ENCODE measurements around the gene ROBO1. TPM values are rescaled to one million over a fixed set of nuclear protein-coding genes. Genes with fewer than 3 reads are reported as not detected.

The ROBO1 gene
- total RNA-seq, 1 donor from 2014 or later = 10.8 TPM

GRCh38 chr3:79685108-79685507 is 82.7 kb downstream of the ROBO1 start:
- no peak for ATAC-seq
- intact Hi-C loops (cut with DNase I) = no loop called here
- DNase-seq (ENCODE audit: missing footprints) = no peak

GRCh38 chr3:79684041-79684440 is 83.8 kb downstream of the ROBO1 start:
- ATAC-seq (no peak), DNase-seq (ENCODE audit: missing footprints) (no peak)
- intact Hi-C loops (cut with DNase I) = no loop called here

GRCh38 chr3:79672731-79673130 is 95.1 kb downstream of the ROBO1 start:
- intact Hi-C loops (cut with DNase I) = no loop called here
- ATAC-seq (no peak), DNase-seq (ENCODE audit: missing footprints) (no peak)

GRCh38 chr3:79672075-79672474 is 95.7 kb downstream of the ROBO1 start:
- ATAC-seq = no peak
- DNase-seq (ENCODE audit: missing footprints) = no peak
- intact Hi-C loops (cut with DNase I) = no loop called here

GRCh38 chr3:79670178-79670577 is 97.6 kb downstream of the ROBO1 start:
- DNase-seq (ENCODE audit: missing footprints) (no peak), ATAC-seq (no peak)
- intact Hi-C loops (cut with DNase I) = no loop called here

- ATAC-seq (no peak), DNase-seq (ENCODE audit: missing footprints) (no peak)
- intact Hi-C loops (cut with DNase I) = no loop called here
These were observed 103.3 kb downstream of the ROBO1 start for GRCh38 chr3:79664455-79664854.

GRCh38 chr3:79661896-79662295 is 105.9 kb downstream of the ROBO1 start:
- DNase-seq (ENCODE audit: missing footprints) = no peak
- intact Hi-C loops (cut with DNase I) = no loop called here

GRCh38 chr3:79657076-79657475 is 110.7 kb downstream of the ROBO1 start:
- DNase-seq (ENCODE audit: missing footprints) = no peak
- intact Hi-C loops (cut with DNase I) = no loop called here

More at GRCh38 chr3:79661896-79662295, 105.9 kb downstream of the ROBO1 start:
- no peak for ATAC-seq

GRCh38 chr3:79654019-79654418 is 113.8 kb downstream of the ROBO1 start:
- DNase-seq (ENCODE audit: missing footprints) (no peak), ATAC-seq (no peak)
- intact Hi-C loops (cut with DNase I) = no loop called here

More at GRCh38 chr3:79657076-79657475, 110.7 kb downstream of the ROBO1 start:
- ATAC-seq = no peak

- ATAC-seq (no peak), DNase-seq (ENCODE audit: missing footprints) (no peak)
- intact Hi-C loops (cut with DNase I) = no loop called here
These were observed 114.5 kb downstream of the ROBO1 start for GRCh38 chr3:79653266-79653830.

- DNase-seq (ENCODE audit: missing footprints) = no peak
- intact Hi-C loops (cut with DNase I) = no loop called here
These were observed 116.2 kb downstream of the ROBO1 start for GRCh38 chr3:79651536-79652065.

GRCh38 chr3:79639855-79640254 is 127.9 kb downstream of the ROBO1 start:
- no peak for DNase-seq (ENCODE audit: missing footprints)
- ATAC-seq = no peak
- intact Hi-C loops (cut with DNase I) = no loop called here

More at GRCh38 chr3:79651536-79652065, 116.2 kb downstream of the ROBO1 start:
- ATAC-seq = no peak

GRCh38 chr3:79636372-79636771 is 131.4 kb downstream of the ROBO1 start:
- no peak for ATAC-seq
- no peak for DNase-seq (ENCODE audit: missing footprints)
- intact Hi-C loops (cut with DNase I) = no loop called here

GRCh38 chr3:79632842-79633241 is 135.0 kb downstream of the ROBO1 start:
- DNase-seq (ENCODE audit: missing footprints) (no peak), ATAC-seq (no peak)
- intact Hi-C loops (cut with DNase I) = no loop called here

GRCh38 chr3:79618883-79619282 is 148.9 kb downstream of the ROBO1 start:
- DNase-seq (ENCODE audit: missing footprints) = no peak
- ATAC-seq = no peak
- intact Hi-C loops (cut with DNase I) = no loop called here

GRCh38 chr3:79606414-79606813 is 161.4 kb downstream of the ROBO1 start:
- intact Hi-C loops (cut with DNase I) = no loop called here
- DNase-seq (ENCODE audit: missing footprints) (no peak), ATAC-seq (no peak)

GRCh38 chr3:79604681-79605080 is 163.1 kb downstream of the ROBO1 start:
- DNase-seq (ENCODE audit: missing footprints) (no peak), ATAC-seq (no peak)
- intact Hi-C loops (cut with DNase I) = no loop called here

- DNase-seq (ENCODE audit: missing footprints) (no peak), ATAC-seq (no peak)
- intact Hi-C loops (cut with DNase I) = no loop called here
These were observed 165.4 kb downstream of the ROBO1 start for GRCh38 chr3:79602385-79602784.

GRCh38 chr3:79598594-79598993 is 169.2 kb downstream of the ROBO1 start:
- DNase-seq (ENCODE audit: missing footprints) (no peak), ATAC-seq (no peak)
- intact Hi-C loops (cut with DNase I) = no loop called here

GRCh38 chr3:79597709-79598108 is 170.1 kb downstream of the ROBO1 start:
- intact Hi-C loops (cut with DNase I) = no loop called here
- no peak for DNase-seq (ENCODE audit: missing footprints)

GRCh38 chr3:79587150-79587549 is 180.6 kb downstream of the ROBO1 start:
- intact Hi-C loops (cut with DNase I) = no loop called here
- ATAC-seq (no peak), DNase-seq (ENCODE audit: missing footprints) (no peak)

More at GRCh38 chr3:79597709-79598108, 170.1 kb downstream of the ROBO1 start:
- ATAC-seq = no peak

Measured in Right ventricle myocardium inferior (tissue), 1 donor.